ENCODE data around the gene BFSP1. TPM values are rescaled to one million over a fixed set of nuclear protein-coding genes. Genes with fewer than 3 reads are reported as not detected.

BFSP1 gene
- total RNA-seq, 1 donor: 4.7 TPM

DNA sequence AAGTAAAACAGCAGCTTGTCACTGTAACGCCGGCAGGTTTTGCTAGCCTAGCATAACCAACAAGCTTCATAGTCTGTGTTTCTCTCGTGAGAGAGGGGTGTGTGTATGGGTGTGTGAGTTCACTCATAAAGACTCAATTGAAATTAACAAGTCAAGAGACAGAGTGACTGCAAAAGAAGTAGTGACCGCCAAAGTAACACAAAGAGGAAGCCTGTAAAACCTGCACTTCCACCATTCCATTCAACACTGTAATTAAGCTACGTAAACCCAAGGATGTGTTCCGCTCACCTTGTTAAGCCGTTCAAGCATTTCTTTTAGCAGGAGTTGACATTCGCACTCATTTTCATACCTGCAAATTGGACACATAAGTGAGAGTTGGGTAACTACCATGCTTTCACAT lies 6.6 kb downstream of the BFSP1 start:
- TF ChIP-seq, protein P1, sequence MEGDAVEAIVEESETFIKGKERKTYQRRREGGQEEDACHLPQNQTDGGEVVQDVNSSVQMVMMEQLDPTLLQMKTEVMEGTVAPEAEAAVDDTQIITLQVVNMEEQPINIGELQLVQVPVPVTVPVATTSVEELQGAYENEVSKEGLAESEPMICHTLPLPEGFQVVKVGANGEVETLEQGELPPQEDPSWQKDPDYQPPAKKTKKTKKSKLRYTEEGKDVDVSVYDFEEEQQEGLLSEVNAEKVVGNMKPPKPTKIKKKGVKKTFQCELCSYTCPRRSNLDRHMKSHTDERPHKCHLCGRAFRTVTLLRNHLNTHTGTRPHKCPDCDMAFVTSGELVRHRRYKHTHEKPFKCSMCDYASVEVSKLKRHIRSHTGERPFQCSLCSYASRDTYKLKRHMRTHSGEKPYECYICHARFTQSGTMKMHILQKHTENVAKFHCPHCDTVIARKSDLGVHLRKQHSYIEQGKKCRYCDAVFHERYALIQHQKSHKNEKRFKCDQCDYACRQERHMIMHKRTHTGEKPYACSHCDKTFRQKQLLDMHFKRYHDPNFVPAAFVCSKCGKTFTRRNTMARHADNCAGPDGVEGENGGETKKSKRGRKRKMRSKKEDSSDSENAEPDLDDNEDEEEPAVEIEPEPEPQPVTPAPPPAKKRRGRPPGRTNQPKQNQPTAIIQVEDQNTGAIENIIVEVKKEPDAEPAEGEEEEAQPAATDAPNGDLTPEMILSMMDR (IDR thresholded peaks at IDR 0.05; ENCODE audit: insufficient read depth, low read depth, low read length): no peak
- no peak overlapping the region for H3K4me3 ChIP-seq (ENCODE audit: low read depth, low read length)
- DNase-seq (ENCODE audit: low read depth): no peak

DNA sequence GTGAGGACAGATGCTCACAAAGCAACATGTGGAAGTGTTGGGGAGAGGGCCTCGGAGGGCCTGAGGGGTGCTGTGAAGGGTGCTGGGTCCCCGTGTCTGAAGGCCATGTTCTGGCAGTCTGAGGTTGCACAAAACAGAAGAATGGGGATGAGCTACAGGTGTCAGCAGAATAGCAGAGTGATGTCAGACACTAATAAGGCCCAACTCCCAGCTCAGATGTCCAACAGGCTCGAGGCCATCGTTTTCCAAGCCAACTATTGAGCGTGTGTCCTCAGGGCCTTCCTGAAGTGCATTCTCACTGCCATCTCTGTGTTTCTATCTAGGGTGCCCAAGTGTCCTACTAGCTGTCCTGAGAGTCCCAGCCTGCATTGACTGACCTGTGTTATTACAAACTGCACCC lies 7.9 kb downstream of the BFSP1 start:
- H3K4me3 ChIP-seq (ENCODE audit: low read depth, low read length): no peak overlapping the region
- DNase-seq (ENCODE audit: low read depth): no peak
- TF ChIP-seq, protein P1 (IDR thresholded peaks at IDR 0.05; ENCODE audit: insufficient read depth, low read depth, low read length): no peak

DNA sequence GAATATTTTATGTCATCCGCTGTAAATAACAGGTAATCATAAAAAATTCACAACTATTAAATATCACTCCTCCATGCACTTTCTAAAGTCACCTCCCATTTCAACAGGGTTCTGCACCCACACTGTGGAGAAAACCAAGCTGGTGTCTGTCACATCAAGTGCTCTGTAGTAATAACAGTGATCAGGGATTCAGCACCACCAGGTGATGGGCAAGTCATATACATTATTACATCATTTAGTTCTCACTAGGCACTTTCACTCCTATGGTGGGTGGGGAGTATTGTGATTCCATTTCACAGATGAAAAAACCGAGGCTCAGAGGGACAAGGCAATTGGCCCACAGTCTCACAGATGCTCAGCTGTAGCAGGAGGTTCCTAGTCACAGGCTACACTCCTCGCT lies 8.7 kb downstream of the BFSP1 start:
- no peak for DNase-seq (ENCODE audit: low read depth)
- H3K4me3 ChIP-seq (ENCODE audit: low read depth, low read length): no peak overlapping the region
- TF ChIP-seq, protein P1 (IDR thresholded peaks at IDR 0.05; ENCODE audit: insufficient read depth, low read depth, low read length): no peak

DNA sequence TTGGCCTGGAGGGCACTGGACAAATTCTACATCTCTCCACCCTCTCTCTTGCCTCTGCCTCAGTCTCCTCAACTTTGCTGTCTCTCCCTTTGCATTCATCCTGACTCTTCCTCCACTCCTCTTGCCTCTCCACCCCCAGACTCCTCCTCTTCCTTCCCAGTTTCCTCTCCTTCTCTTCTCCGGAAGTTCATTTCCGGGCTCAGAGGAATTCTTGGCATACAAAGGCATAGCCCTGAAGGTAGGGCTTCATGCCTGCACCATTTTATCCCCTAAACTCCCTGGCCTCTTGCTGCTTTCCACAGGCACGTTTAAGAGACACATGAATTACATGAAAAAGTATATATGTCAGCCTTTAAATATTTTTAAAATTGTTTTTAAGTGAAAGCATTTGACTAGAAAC lies 10.6 kb downstream of the BFSP1 start:
- no peak overlapping the region for H3K4me3 ChIP-seq (ENCODE audit: low read depth, low read length)
- TF ChIP-seq, protein P1 (IDR thresholded peaks at IDR 0.05; ENCODE audit: insufficient read depth, low read depth, low read length): no peak
- no peak for DNase-seq (ENCODE audit: low read depth)

DNA sequence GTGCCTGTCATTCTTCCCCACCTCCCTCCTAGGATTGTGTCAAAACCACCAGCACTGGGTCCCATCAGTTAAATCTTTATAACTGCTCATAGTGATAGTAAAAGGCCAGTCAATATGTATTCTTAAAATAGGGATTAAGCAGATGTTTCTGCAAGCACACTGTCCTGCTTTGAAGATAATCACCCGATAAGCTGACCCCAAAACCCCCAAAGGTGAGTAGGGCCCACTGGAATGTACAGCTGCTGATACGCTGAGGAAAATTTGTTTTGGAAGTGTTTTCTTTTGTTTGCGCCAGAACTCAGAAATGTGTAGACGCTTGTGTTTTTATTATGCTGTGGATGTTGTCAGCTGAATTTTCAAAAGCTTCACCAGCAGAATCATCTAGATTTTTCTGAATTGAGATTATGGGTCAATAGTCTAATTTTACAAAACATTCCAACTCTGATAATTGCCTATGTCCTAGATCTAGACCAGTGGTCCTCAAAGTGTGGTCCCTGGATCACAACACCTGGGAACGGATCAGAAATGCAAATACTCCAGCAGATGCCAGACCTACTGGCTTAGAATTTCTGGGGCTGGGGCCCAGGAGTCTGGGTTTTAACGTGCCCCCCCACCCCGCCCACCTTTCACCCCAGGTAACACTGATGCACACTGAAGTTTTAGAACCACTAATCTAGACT lies 11.4 kb downstream of the BFSP1 start:
- no peak for DNase-seq (ENCODE audit: low read depth)
- TF ChIP-seq, protein P1 (IDR thresholded peaks at IDR 0.05; ENCODE audit: insufficient read depth, low read depth, low read length): no peak
- no peak overlapping the region for H3K4me3 ChIP-seq (ENCODE audit: low read depth, low read length)

DNA sequence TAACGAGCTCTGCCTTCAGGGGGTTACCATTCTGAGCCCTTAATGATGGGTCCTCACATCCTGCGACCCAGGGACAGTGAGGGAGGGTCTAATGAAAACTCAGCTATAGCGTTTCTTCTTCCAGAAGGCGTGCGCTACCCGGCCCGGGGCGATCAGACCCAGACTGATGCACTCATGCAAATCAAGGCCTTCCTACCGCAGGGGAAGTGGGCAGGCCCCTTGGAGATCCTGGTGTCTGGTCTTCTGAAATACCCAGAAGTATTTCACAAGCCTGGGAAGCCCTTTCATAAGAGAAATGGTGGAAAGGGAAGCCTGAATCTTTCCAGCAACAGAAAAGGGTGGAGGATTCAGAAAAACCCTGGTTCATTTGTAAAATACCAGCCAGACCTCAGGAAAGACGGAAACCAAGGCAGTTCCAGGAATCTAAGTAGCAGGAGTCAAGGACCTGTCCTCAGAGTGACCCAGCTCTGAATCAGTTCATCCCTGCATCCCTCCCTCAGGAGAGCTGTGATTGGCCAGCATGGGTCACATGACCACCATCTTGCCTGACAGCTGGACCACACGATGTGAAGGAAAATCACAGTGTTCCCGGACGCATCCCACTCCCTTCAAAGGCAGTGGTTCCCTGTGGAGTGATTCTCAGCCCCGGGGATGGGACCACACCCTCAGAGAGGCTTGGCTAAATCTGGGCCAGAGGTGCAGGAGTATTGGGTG lies 12.7 kb downstream of the BFSP1 start:
- peak; percentile 7 for DNase-seq (ENCODE audit: low read depth)

More for the DNA sequence above, 12.7 kb downstream of the BFSP1 start:
- TF ChIP-seq, protein P1 (IDR thresholded peaks at IDR 0.05; ENCODE audit: insufficient read depth, low read depth, low read length): no peak
- H3K4me3 ChIP-seq (ENCODE audit: low read depth, low read length): no peak overlapping the region

All from fibroblast of villous mesenchyme (primary cell).